ENCODE measurements around the gene ZAP70.
"Not testable (repeated sequence)": the region's sequence is repeated elsewhere in the genome, so short reads cannot be mapped to it uniquely, and the experiment has no call there.

ZAP70 gene

GRCh38 chr2:97671526-97671925 is 41.9 kb upstream of the ZAP70 start:
- H3K4me2 ChIP-seq (ENCODE audit: low read depth, low read length, poor library complexity, severe bottlenecking) = no peak overlapping the region
- no peaks in the 10 kb centered on the region for H3K36me3 ChIP-seq (ENCODE audit: low read length)
- H3F3A ChIP-seq (ENCODE audit: insufficient read depth) = no peaks in the 10 kb centered on the region
- H3K27ac ChIP-seq (ENCODE audit: low read depth, low read length) = no peak overlapping the region
- no peak overlapping the region for H3K4me3 ChIP-seq (ENCODE audit: insufficient read depth, low read length, poor library complexity, severe bottlenecking)
- no peak overlapping the region for H2AFZ ChIP-seq (ENCODE audit: low read depth, low read length, severe bottlenecking)
- H4K20me1 ChIP-seq (ENCODE audit: low read depth, low read length) = no peaks in the 10 kb centered on the region
- no peak overlapping the region for H3K9ac ChIP-seq (ENCODE audit: low read length)
- H3K27me3 ChIP-seq (ENCODE audit: low read length) = no peaks in the 10 kb centered on the region
- no peaks in the 10 kb centered on the region for H3K9me3 ChIP-seq (ENCODE audit: insufficient read depth, low read length)
- no peaks in the 10 kb centered on the region for H3K79me2 ChIP-seq (ENCODE audit: insufficient read depth, low read length)
- no peaks in the 10 kb centered on the region for H3K9me2 ChIP-seq (replicated peaks; ENCODE audit: insufficient read depth, low read length)
- no peak for TF ChIP-seq EZH2phosphoT487 (conservative IDR thresholded peaks at IDR 0.05; ENCODE audit: low read length)
- TF ChIP-seq CTCF (IDR thresholded peaks at IDR 0.05; ENCODE audit: insufficient read depth, low read length, poor library complexity, severe bottlenecking) = no peak

GRCh38 chr2:97672606-97673140 is 40.7 kb upstream of the ZAP70 start:
- not testable (repeated sequence) for H3K4me3 ChIP-seq (ENCODE audit: insufficient read depth, low read length, poor library complexity, severe bottlenecking); H3K9me2 ChIP-seq (replicated peaks; ENCODE audit: insufficient read depth, low read length); H3K9me3 ChIP-seq (ENCODE audit: insufficient read depth, low read length); H3K79me2 ChIP-seq (ENCODE audit: insufficient read depth, low read length); H3K4me2 ChIP-seq (ENCODE audit: low read depth, low read length, poor library complexity, severe bottlenecking); H3K9ac ChIP-seq (ENCODE audit: low read length); H3F3A ChIP-seq (ENCODE audit: insufficient read depth); H4K20me1 ChIP-seq (ENCODE audit: low read depth, low read length); H2AFZ ChIP-seq (ENCODE audit: low read depth, low read length, severe bottlenecking); H3K27me3 ChIP-seq (ENCODE audit: low read length); H3K36me3 ChIP-seq (ENCODE audit: low read length); H3K27ac ChIP-seq (ENCODE audit: low read depth, low read length)

GRCh38 chr2:97673182-97673914 is 40.0 kb upstream of the ZAP70 start:
- Histone ChIP-seq H3K27ac (ENCODE audit: low read depth, low read length) (no peak overlapping the region), H3K4me2 (ENCODE audit: low read depth, low read length, poor library complexity, severe bottlenecking) (no peak overlapping the region), H4K20me1 (ENCODE audit: low read depth, low read length) (no peaks in the 10 kb centered on the region), H3K9me3 (ENCODE audit: insufficient read depth, low read length) (no peaks in the 10 kb centered on the region), H3K9ac (ENCODE audit: low read length) (no peak overlapping the region), H3K4me3 (ENCODE audit: insufficient read depth, low read length, poor library complexity, severe bottlenecking) (no peak overlapping the region), H3K27me3 (ENCODE audit: low read length) (no peaks in the 10 kb centered on the region), H3K36me3 (ENCODE audit: low read length) (no peaks in the 10 kb centered on the region), H3K79me2 (ENCODE audit: insufficient read depth, low read length) (no peaks in the 10 kb centered on the region), H3F3A (ENCODE audit: insufficient read depth) (no peaks in the 10 kb centered on the region), H2AFZ (ENCODE audit: low read depth, low read length, severe bottlenecking) (no peak overlapping the region), H3K9me2 (replicated peaks; ENCODE audit: insufficient read depth, low read length) (no peaks in the 10 kb centered on the region)
- TF ChIP-seq EZH2phosphoT487 (conservative IDR thresholded peaks at IDR 0.05; ENCODE audit: low read length) = no peak
- no peak for TF ChIP-seq CTCF (IDR thresholded peaks at IDR 0.05; ENCODE audit: insufficient read depth, low read length, poor library complexity, severe bottlenecking)

GRCh38 chr2:97673915-97674283 is 39.5 kb upstream of the ZAP70 start:
- Histone ChIP-seq H3K9me2 (replicated peaks; ENCODE audit: insufficient read depth, low read length) (no peaks in the 10 kb centered on the region), H3K27me3 (ENCODE audit: low read length) (no peaks in the 10 kb centered on the region), H3K79me2 (ENCODE audit: insufficient read depth, low read length) (no peaks in the 10 kb centered on the region), H3K36me3 (ENCODE audit: low read length) (no peaks in the 10 kb centered on the region), H3F3A (ENCODE audit: insufficient read depth) (no peaks in the 10 kb centered on the region), H3K4me2 (ENCODE audit: low read depth, low read length, poor library complexity, severe bottlenecking) (no peak overlapping the region), H3K9me3 (ENCODE audit: insufficient read depth, low read length) (no peaks in the 10 kb centered on the region), H3K4me3 (ENCODE audit: insufficient read depth, low read length, poor library complexity, severe bottlenecking) (no peak overlapping the region), H3K9ac (ENCODE audit: low read length) (no peak overlapping the region), H3K27ac (ENCODE audit: low read depth, low read length) (no peak overlapping the region), H2AFZ (ENCODE audit: low read depth, low read length, severe bottlenecking) (no peak overlapping the region), H4K20me1 (ENCODE audit: low read depth, low read length) (no peaks in the 10 kb centered on the region)
- TF ChIP-seq CTCF (IDR thresholded peaks at IDR 0.05; ENCODE audit: insufficient read depth, low read length, poor library complexity, severe bottlenecking) = no peak
- TF ChIP-seq EZH2phosphoT487 (conservative IDR thresholded peaks at IDR 0.05; ENCODE audit: low read length) = no peak

Measured in SU-DHL-6 (cell line).